H9 (cell line): ENCODE measurements around the gene MYH14. TPM values are rescaled to one million over a fixed set of nuclear protein-coding genes. Genes with fewer than 3 reads are reported as not detected.

Experiments
- DNase-seq: peaks from one replicate; pipeline ENCODE4 v3.0.0-alpha.2; 2017
- H2AFZ ChIP-seq: one replicate; pipeline ENCODE4 v1.6.1; 2013; ENCODE audit warnings: mild to moderate bottlenecking, low read length, control low read depth, moderate library complexity
- H2AK5ac ChIP-seq: 2 replicates; pipeline ENCODE4 v1.6.1; 2013; ENCODE audit warnings: low read length, control low read depth, mixed read lengths; ENCODE audit not compliant: insufficient read length
- H2BK120ac ChIP-seq: one replicate; pipeline ENCODE4 v1.6.1; 2013; ENCODE audit warnings: low read depth, mild to moderate bottlenecking, low read length, control low read depth, inconsistent platforms; ENCODE audit not compliant: poor library complexity, severe bottlenecking
- H2BK12ac ChIP-seq: 2 replicates; pipeline ENCODE4 v1.6.1; 2013; ENCODE audit warnings: low read length, control low read depth, mixed read lengths, low read depth; ENCODE audit not compliant: insufficient read length
- H2BK15ac ChIP-seq: 2 replicates; pipeline ENCODE4 v1.6.1; 2013; ENCODE audit warnings: low read depth, low read length, control low read depth
- H2BK20ac ChIP-seq: one replicate; pipeline ENCODE4 v1.6.1; 2013; ENCODE audit warnings: low read depth, mild to moderate bottlenecking, low read length, control low read depth, inconsistent platforms; ENCODE audit not compliant: poor library complexity, severe bottlenecking
- H2BK5ac ChIP-seq: 2 replicates; pipeline ENCODE4 v1.6.1; 2013; ENCODE audit warnings: low read length, control low read depth, mixed read lengths; ENCODE audit not compliant: insufficient read length
- H3K14ac ChIP-seq: 2 replicates; pipeline ENCODE4 v1.6.1; 2013; ENCODE audit warnings: low read length, control low read depth; ENCODE audit not compliant: insufficient read depth
- H3K18ac ChIP-seq: 2 replicates; pipeline ENCODE4 v1.6.1; 2013; ENCODE audit warnings: low read depth, mild to moderate bottlenecking, mixed read lengths, low read length, control low read depth; ENCODE audit not compliant: insufficient read length
- H3K23ac ChIP-seq: 2 replicates; pipeline ENCODE4 v1.6.1; 2013; ENCODE audit warnings: low read length, control low read depth, mixed read lengths, low read depth; ENCODE audit not compliant: insufficient read length
- H3K23me2 ChIP-seq: 2 replicates; pipeline ENCODE4 v1.6.1; 2013; ENCODE audit warnings: low read depth, mild to moderate bottlenecking, mixed read lengths, low read length, control low read depth; ENCODE audit not compliant: insufficient read length, poor library complexity, severe bottlenecking
- H3K27ac ChIP-seq: 2 replicates; pipeline ENCODE4 v1.5.1; 2013; ENCODE audit warnings: low read length, control low read depth, mixed read lengths, low read depth; ENCODE audit not compliant: insufficient read length
- H3K27me3 ChIP-seq: 2 replicates; pipeline ENCODE4 v1.6.1; 2013; ENCODE audit warnings: low read length, control low read depth, inconsistent platforms; ENCODE audit not compliant: insufficient read depth
- H3K4ac ChIP-seq: 2 replicates; pipeline ENCODE4 v1.6.1; 2013; ENCODE audit warnings: low read depth, mild to moderate bottlenecking, control low read depth, inconsistent platforms, low read length, moderate library complexity
- H3K4me1 ChIP-seq: 2 replicates; pipeline ENCODE4 v1.6.1; 2013; ENCODE audit warnings: low read length, control low read depth, inconsistent platforms; ENCODE audit not compliant: insufficient read depth
- H3K4me2 ChIP-seq: 2 replicates; pipeline ENCODE4 v1.6.1; 2013; ENCODE audit warnings: low read length, control low read depth, mixed read lengths; ENCODE audit not compliant: insufficient read length, insufficient read depth
- H3K56ac ChIP-seq: 2 replicates; pipeline ENCODE4 v1.6.1; 2013; ENCODE audit warnings: low read depth, mild to moderate bottlenecking, mixed read lengths, low read length, control low read depth; ENCODE audit not compliant: insufficient read length
- H3K79me1 ChIP-seq: 2 replicates; pipeline ENCODE4 v1.6.1; 2013; ENCODE audit warnings: low read depth, mild to moderate bottlenecking, moderate library complexity, low read length, control low read depth, inconsistent platforms; ENCODE audit not compliant: insufficient read depth, poor library complexity, severe bottlenecking
- H3K79me2 ChIP-seq: 2 replicates; pipeline ENCODE4 v1.6.1; 2013; ENCODE audit warnings: low read length, control low read depth, inconsistent platforms; ENCODE audit not compliant: insufficient read depth
- H3K9ac ChIP-seq: 2 replicates; pipeline ENCODE4 v1.6.1; 2013; ENCODE audit warnings: low read length, control low read depth, mixed read lengths; ENCODE audit not compliant: insufficient read length; ENCODE audit errors: extremely low read depth
- H3K9me3 ChIP-seq: one replicate; pipeline ENCODE4 v1.6.1; 2013; ENCODE audit warnings: low read depth, low read length, inconsistent platforms; ENCODE audit not compliant: control insufficient read depth
- H3T11ph ChIP-seq: one replicate; pipeline ENCODE4 v1.6.1; 2013; ENCODE audit warnings: mild to moderate bottlenecking, low read length, control low read depth, inconsistent platforms
- H4K20me1 ChIP-seq: one replicate; pipeline ENCODE4 v1.6.1; 2013; ENCODE audit not compliant: control insufficient read depth, insufficient read length, insufficient read depth
- H4K5ac ChIP-seq: 2 replicates; pipeline ENCODE4 v1.6.1; 2013; ENCODE audit warnings: low read depth, mild to moderate bottlenecking, mixed read lengths, low read length, control low read depth; ENCODE audit not compliant: insufficient read length
- H4K8ac ChIP-seq: replicated peaks from 2 replicates; pipeline ENCODE4 v1.6.1; 2013; ENCODE audit warnings: low read length, control low read depth, mixed read lengths, low read depth; ENCODE audit not compliant: insufficient read length
- H4K91ac ChIP-seq: 2 replicates; pipeline ENCODE4 v1.6.1; 2013; ENCODE audit warnings: low read depth, mild to moderate bottlenecking, moderate library complexity, mixed read lengths, low read length, control low read depth; ENCODE audit not compliant: insufficient read length
- H3K27ac Mint-ChIP-seq, 3 experiments: 2 replicates in 2 of 3; 3 replicates in 1 of 3; pipeline ENCODE4 v1.8.0; 2020 to 2021; ENCODE audit warnings: mixed read lengths in 3 of 3, mild to moderate bottlenecking in 1 of 3, moderate library complexity in 1 of 3
- H3K27me3 Mint-ChIP-seq: 2 replicates; pipeline ENCODE4 v1.8.0; 2021; ENCODE audit warnings: low read depth, mild to moderate bottlenecking, moderate library complexity, mixed read lengths
- H3K36me3 Mint-ChIP-seq, 3 experiments: 2 replicates in 2 of 3; 3 replicates in 1 of 3; pipeline ENCODE4 v1.8.0; 2020 to 2021; ENCODE audit warnings: low read depth in 3 of 3, mixed read lengths in 3 of 3; ENCODE audit not compliant: insufficient read depth in 1 of 3
- H3K4me1 Mint-ChIP-seq, 2 experiments: 2 replicates each; pipeline ENCODE4 v1.8.0; 2020; ENCODE audit warnings: mixed read lengths in 2 of 2
- H3K4me3 Mint-ChIP-seq, 2 experiments: 2 replicates in 1 of 2; 3 replicates in 1 of 2; pipeline ENCODE4 v1.8.0; 2020 to 2021; ENCODE audit warnings: mild to moderate bottlenecking in 2 of 2, mixed read lengths in 2 of 2, moderate library complexity in 1 of 2
- H3K9me3 Mint-ChIP-seq, 2 experiments: 2 replicates in 1 of 2; 3 replicates in 1 of 2; pipeline ENCODE4 v1.8.0; 2020; ENCODE audit warnings: mild to moderate bottlenecking in 2 of 2, mixed read lengths in 2 of 2, moderate library complexity in 1 of 2
- WGBS: extraction: QIAGEN DNeasy Blood & Tissue Kit; methylation state at CpG from one replicate; pipeline ENCODE4 v1.1.7; 2013; ENCODE audit warnings: missing lambda C conversion rate, low lambda C conversion rate, mixed read lengths; ENCODE audit not compliant: insufficient read length; ENCODE audit errors: extremely low coverage; 5-methylcytosine and 5-hydroxymethylcytosine counted together
- total RNA-seq: library from RNA; stranded (reverse); gene quantifications from 2 replicates; pipeline ENCODE4 v1.2.1, GENCODE V29; 2021
- TF ChIP-seq, protein P1 (sequence below): fragments of 200-600 bp; sonication (generic); conservative IDR thresholded peaks from 3 replicates; pipeline ENCODE4 v1.8.0; 2021; ENCODE audit warnings: antibody characterized with exemption, mild to moderate bottlenecking

MYH14 gene
- total RNA-seq, 1 experiment from 2014 or later: 27.7 TPM

DNA sequence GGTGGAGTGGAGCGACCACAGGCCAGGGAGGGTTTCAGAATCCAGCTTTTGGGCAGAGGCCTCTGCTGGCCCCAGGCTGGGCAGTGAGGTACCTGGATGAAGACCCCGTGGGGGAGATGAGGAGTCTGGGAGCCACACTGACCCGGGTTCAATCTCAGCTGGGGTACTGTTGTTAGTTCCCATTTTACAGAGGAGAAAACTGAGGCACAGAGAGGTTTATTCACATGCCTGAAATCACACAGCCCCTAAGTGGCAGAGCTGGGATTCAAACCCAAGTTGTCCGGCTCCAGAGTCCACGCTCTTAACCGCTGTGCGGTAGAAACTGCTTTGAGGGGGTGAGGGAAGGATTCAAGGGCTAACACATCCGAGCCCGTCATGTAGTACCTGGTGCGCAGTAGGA is 45.0 kb downstream of the MYH14 start:
- Histone ChIP-seq H2BK5ac (no peak overlapping the region), H3K56ac (no peak overlapping the region), H4K8ac (no peak overlapping the region), H2BK120ac (no peak overlapping the region), H3K14ac (no peak overlapping the region), H2AK5ac (no peak overlapping the region), H3K79me2 (no peaks in the 10 kb centered on the region), H3K18ac (no peak overlapping the region), H3K4me1 (no peaks in the 10 kb centered on the region), H3K4ac (no peak overlapping the region), H3K23me2 (no peaks in the 10 kb centered on the region), H2BK12ac (no peak overlapping the region), H4K91ac (no peak overlapping the region), H2BK20ac (no peak overlapping the region), H3K9me3 (peaks cover 9% of the 10 kb centered on the region), H3K27me3 (no peaks in the 10 kb centered on the region), H3K79me1 (no peaks in the 10 kb centered on the region), H3K27ac (no peak overlapping the region), H4K20me1 (no peaks in the 10 kb centered on the region), H3K4me2 (no peak overlapping the region), H2BK15ac (no peak overlapping the region), H3K9ac (no peak overlapping the region), H4K5ac (no peak overlapping the region), H2AFZ (no peak overlapping the region), H3K23ac (no peak overlapping the region), H3T11ph (no peak overlapping the region)
- peak overlapping the region in 2 of 3 experiments; percentile 25 to 52; a peak in 1 of 7 replicates for H3K27ac Mint-ChIP-seq
- peaks cover 14 to 15% of the 10 kb centered on the region in 2 experiments for H3K9me3 Mint-ChIP-seq
- TF ChIP-seq, protein P1, sequence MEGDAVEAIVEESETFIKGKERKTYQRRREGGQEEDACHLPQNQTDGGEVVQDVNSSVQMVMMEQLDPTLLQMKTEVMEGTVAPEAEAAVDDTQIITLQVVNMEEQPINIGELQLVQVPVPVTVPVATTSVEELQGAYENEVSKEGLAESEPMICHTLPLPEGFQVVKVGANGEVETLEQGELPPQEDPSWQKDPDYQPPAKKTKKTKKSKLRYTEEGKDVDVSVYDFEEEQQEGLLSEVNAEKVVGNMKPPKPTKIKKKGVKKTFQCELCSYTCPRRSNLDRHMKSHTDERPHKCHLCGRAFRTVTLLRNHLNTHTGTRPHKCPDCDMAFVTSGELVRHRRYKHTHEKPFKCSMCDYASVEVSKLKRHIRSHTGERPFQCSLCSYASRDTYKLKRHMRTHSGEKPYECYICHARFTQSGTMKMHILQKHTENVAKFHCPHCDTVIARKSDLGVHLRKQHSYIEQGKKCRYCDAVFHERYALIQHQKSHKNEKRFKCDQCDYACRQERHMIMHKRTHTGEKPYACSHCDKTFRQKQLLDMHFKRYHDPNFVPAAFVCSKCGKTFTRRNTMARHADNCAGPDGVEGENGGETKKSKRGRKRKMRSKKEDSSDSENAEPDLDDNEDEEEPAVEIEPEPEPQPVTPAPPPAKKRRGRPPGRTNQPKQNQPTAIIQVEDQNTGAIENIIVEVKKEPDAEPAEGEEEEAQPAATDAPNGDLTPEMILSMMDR: no peak
- no peaks in the 10 kb centered on the region; the same call in 1 of the 2 replicates for H3K27me3 Mint-ChIP-seq
- peaks cover 21 to 29% of the 10 kb centered on the region in 2 experiments for H3K4me1 Mint-ChIP-seq
- WGBS: no CpG with 5 or more reads among the region's 10 CpGs
- no peak for DNase-seq
- no peak overlapping the region; a peak in 1 of 5 replicates for H3K4me3 Mint-ChIP-seq
- H3K36me3 Mint-ChIP-seq: peaks cover 26 to 37% (median 27%) of the 10 kb centered on the region in 3 experiments
